Omental fat pad (tissue), 4 donors: ENCODE results near the gene CEP350. TPM values are rescaled to one million over a fixed set of nuclear protein-coding genes. Genes with fewer than 3 reads are reported as not detected.

Experiments
- ATAC-seq: fragments of 150-250 bp; one replicate; pipeline ENCODE4 v1.9.1; 2016; ENCODE audit warnings: mild to moderate bottlenecking, moderate library complexity; ENCODE audit not compliant: low FRiP score
- DNase-seq: peaks from one replicate; pipeline ENCODE4 v3.0.0-alpha.2; 2019; ENCODE audit warnings: low spot score
- total RNA-seq, 4 donors: library from RNA; depleted of rRNA; stranded (reverse); fragments of >200 nt; gene quantifications; one replicate each; pipeline ENCODE4 v1.1.0, GENCODE V29; 2016
- TF ChIP-seq, protein P1 (sequence below), 3 donors: fragments of 450-650 bp; IDR thresholded peaks; one replicate each; pipeline ENCODE4 v1.5.1; 2016 to 2017; ENCODE audit warnings: antibody characterized with exemption in 3 of 3, mild to moderate bottlenecking in 3 of 3, moderate library complexity in 2 of 3

CEP350 gene
- total RNA-seq, 4 donors from 2014 or later = 56.6 to 101 (median 62.4) TPM

DNA sequence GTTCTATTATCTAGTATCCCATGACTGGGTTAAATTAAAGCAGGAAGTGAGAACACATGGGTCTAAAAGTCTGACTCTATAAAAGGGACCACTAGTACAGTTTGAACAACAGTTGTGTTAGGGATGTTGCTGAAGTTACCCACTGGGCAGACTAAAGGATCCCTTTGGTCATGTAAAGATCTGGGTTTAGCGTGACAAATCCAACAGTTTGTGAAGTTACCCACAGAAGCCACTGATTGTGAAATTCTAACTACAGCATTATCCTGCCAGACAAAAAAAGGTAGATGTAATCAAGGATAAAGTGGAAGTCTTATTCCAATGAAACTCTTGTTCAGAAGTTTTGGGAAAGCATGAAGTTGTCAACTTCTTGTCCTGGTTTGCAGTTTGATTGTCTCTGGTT lies 205.7 kb downstream of the CEP350 start:
- DNase-seq = no peak
- TF ChIP-seq, protein P1, sequence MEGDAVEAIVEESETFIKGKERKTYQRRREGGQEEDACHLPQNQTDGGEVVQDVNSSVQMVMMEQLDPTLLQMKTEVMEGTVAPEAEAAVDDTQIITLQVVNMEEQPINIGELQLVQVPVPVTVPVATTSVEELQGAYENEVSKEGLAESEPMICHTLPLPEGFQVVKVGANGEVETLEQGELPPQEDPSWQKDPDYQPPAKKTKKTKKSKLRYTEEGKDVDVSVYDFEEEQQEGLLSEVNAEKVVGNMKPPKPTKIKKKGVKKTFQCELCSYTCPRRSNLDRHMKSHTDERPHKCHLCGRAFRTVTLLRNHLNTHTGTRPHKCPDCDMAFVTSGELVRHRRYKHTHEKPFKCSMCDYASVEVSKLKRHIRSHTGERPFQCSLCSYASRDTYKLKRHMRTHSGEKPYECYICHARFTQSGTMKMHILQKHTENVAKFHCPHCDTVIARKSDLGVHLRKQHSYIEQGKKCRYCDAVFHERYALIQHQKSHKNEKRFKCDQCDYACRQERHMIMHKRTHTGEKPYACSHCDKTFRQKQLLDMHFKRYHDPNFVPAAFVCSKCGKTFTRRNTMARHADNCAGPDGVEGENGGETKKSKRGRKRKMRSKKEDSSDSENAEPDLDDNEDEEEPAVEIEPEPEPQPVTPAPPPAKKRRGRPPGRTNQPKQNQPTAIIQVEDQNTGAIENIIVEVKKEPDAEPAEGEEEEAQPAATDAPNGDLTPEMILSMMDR (IDR thresholded peaks at IDR 0.05) = no peak
- no peak for ATAC-seq

DNA sequence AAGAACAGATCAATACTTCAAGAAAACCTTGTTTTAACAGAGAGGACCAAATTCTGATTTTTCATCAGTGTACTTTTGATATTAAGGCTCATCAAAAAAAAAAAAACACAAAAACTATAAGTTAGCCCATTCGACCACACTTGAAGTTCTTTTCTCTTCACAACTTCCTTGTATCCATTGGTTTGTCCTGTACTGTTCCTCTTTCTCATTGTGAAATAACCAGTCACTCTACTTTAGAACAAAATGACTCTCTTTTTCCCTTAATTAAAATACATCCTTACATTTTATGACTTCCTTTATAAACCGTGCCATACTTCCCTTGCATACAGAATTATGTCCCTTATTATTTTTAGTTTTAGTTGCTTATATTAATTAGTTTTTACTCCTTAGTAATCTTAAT lies 208.4 kb downstream of the CEP350 start:
- ATAC-seq (no peak), DNase-seq (no peak)
- TF ChIP-seq, protein P1 (IDR thresholded peaks at IDR 0.05) = no peak

Other genes with a start within 250 kb of the CEP350 start
- under 1 TPM in 2 of 4 donors, not detected in 2; 0.13 to 0.56 TPM for gene FAM163A, start 211.5 kb upstream of the CEP350 start, total RNA-seq
- 100 to 1,000 TPM in 1 of 4 donors, 10 to 100 TPM in 3; 65.9 to 138 (median 86.1) TPM for gene TOR1AIP2, start 77.0 kb upstream of the CEP350 start, total RNA-seq
- 10 to 100 TPM; 57.3 to 88.4 (median 65.8) TPM for gene TOR1AIP1, start 72.5 kb upstream of the CEP350 start, total RNA-seq
- gene QSOX1, start 200.1 kb downstream of the CEP350 start, total RNA-seq = 100 to 1,000 TPM in 1 of 4 donors, 10 to 100 TPM in 3; 90.1 to 130 (median 98.4) TPM